ENCODE measurements around the gene COQ8B.

DNA sequence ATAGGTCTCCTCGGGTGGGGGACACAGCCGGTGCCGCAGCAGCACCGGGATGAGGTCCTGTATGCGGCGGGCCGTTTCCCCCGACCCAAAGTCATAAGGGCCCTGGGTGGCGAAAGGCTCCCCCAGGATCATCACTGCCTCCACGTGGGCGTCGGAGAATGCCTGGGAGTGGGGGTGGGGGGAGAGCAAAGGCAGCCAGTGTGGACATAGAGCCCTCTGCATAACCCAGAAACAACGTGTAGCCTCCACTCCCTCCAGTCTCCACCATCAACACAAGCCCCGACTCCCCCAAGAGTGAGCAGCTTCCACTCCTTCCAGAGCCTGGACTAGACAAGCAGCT, 24.5 kb downstream of the COQ8B start:
- TF ChIP-seq POLR2A (IDR thresholded peaks at IDR 0.05) (no peak), POLR2AphosphoS5 (IDR thresholded peaks at IDR 0.05; ENCODE audit: insufficient read depth in 1 of 2, low read depth in 1 of 2) (no peak)
- TF ChIP-seq, protein P1, sequence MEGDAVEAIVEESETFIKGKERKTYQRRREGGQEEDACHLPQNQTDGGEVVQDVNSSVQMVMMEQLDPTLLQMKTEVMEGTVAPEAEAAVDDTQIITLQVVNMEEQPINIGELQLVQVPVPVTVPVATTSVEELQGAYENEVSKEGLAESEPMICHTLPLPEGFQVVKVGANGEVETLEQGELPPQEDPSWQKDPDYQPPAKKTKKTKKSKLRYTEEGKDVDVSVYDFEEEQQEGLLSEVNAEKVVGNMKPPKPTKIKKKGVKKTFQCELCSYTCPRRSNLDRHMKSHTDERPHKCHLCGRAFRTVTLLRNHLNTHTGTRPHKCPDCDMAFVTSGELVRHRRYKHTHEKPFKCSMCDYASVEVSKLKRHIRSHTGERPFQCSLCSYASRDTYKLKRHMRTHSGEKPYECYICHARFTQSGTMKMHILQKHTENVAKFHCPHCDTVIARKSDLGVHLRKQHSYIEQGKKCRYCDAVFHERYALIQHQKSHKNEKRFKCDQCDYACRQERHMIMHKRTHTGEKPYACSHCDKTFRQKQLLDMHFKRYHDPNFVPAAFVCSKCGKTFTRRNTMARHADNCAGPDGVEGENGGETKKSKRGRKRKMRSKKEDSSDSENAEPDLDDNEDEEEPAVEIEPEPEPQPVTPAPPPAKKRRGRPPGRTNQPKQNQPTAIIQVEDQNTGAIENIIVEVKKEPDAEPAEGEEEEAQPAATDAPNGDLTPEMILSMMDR (IDR thresholded peaks at IDR 0.05): no peak
